HEK293T (cell line): ENCODE measurements around the gene PLSCR3.

Experiments used
- CTCF ChIA-PET: fragments of 350-600 bp; formaldehyde crosslinking; extraction: SDS; loops from one replicate; lab custom pipeline; 2021; ENCODE audit warnings: antibody characterized with exemption, inconsistent platforms; lab: Yijun Ruan, JAX
- POLR2A ChIA-PET: fragments of 350-600 bp; formaldehyde crosslinking; extraction: SDS; loops from one replicate; lab custom pipeline; 2020; ENCODE audit warnings: antibody characterized with exemption, inconsistent platforms; lab: Yijun Ruan, JAX
- DNase-seq: peaks from one replicate; pipeline ENCODE4 v3.0.0; 2012; ENCODE audit warnings: mixed read lengths; ENCODE audit errors: extremely low spot score
- ARNT ChIP-seq: fragments of 450-650 bp; IDR thresholded peaks from 2 replicates; pipeline ENCODE4 v1.6.1; 2017; ENCODE audit warnings: mild to moderate bottlenecking
- BHLHE40 ChIP-seq: fragments of 450-650 bp; IDR thresholded peaks from 2 replicates; pipeline ENCODE4 v1.6.1; 2016; ENCODE audit warnings: mild to moderate bottlenecking, moderate library complexity, borderline replicate concordance
- CTBP1 ChIP-seq: fragments of 450-650 bp; IDR thresholded peaks from 2 replicates; pipeline ENCODE4 v1.6.1; 2016; ENCODE audit warnings: borderline replicate concordance
- ELF4 ChIP-seq: fragments of 450-650 bp; IDR thresholded peaks from 2 replicates; pipeline ENCODE4 v1.6.1; 2017; ENCODE audit warnings: antibody characterized with exemption
- FOXA1 ChIP-seq: fragments of 450-650 bp; IDR thresholded peaks from 2 replicates; pipeline ENCODE4 v1.6.1; 2016; ENCODE audit warnings: mild to moderate bottlenecking
- FOXK2 ChIP-seq: fragments of 450-650 bp; IDR thresholded peaks from 2 replicates; pipeline ENCODE4 v1.6.1; 2016; ENCODE audit warnings: mild to moderate bottlenecking
- FOXM1 ChIP-seq: fragments of 450-650 bp; IDR thresholded peaks from 2 replicates; pipeline ENCODE4 v1.6.1; 2017; ENCODE audit warnings: mild to moderate bottlenecking, borderline replicate concordance
- HDGF ChIP-seq: fragments of 450-650 bp; IDR thresholded peaks from 2 replicates; pipeline ENCODE4 v1.6.1; 2017; ENCODE audit warnings: antibody characterized with exemption, borderline replicate concordance
- L3MBTL2 ChIP-seq: fragments of 450-650 bp; conservative IDR thresholded peaks from 2 replicates; pipeline ENCODE4 v1.6.1; 2016; ENCODE audit warnings: mild to moderate bottlenecking
- LEF1 ChIP-seq: fragments of 450-650 bp; IDR thresholded peaks from 2 replicates; pipeline ENCODE4 v1.6.1; 2017; ENCODE audit warnings: mild to moderate bottlenecking, borderline replicate concordance
- NFRKB ChIP-seq: fragments of 450-650 bp; IDR thresholded peaks from 2 replicates; pipeline ENCODE4 v1.6.1; 2016; ENCODE audit warnings: mild to moderate bottlenecking, moderate library complexity
- SP1 ChIP-seq: fragments of 450-650 bp; IDR thresholded peaks from 2 replicates; pipeline ENCODE4 v1.6.1; 2017
- SUZ12 ChIP-seq: fragments of 450-650 bp; IDR thresholded peaks from 2 replicates; pipeline ENCODE4 v1.6.1; 2016; ENCODE audit warnings: mild to moderate bottlenecking
- TARDBP ChIP-seq: fragments of 450-650 bp; IDR thresholded peaks from 2 replicates; pipeline ENCODE4 v1.6.1; 2016
- ZNF384 ChIP-seq: fragments of 450-650 bp; IDR thresholded peaks from 2 replicates; pipeline ENCODE4 v1.6.1; 2016
- TF ChIP-seq, protein P1 (sequence below): fragments of 450-650 bp; IDR thresholded peaks from 2 replicates; pipeline ENCODE4 v1.6.1; 2016

Gene PLSCR3

GRCh38 chr17:7393613-7394451 is 493 bp downstream of the PLSCR3 start:
- ChIA-PET CTCF (no interaction called here), POLR2A (interaction anchor here (0.6 to 1.0 kb wide), 3 partner anchors 10 to 19 kb away, joined by 3 to 4 read pairs (median 3); partner anchors contain the start of gene TMEM256)
- DNase-seq, result no peak
- TF ChIP-seq BHLHE40, result no peak
- TF ChIP-seq TARDBP, result no peak
- TF ChIP-seq ELF4, result no peak
- no peak for TF ChIP-seq HDGF
- no peak for TF ChIP-seq FOXA1
- TF ChIP-seq FOXM1, result no peak
- TF ChIP-seq SUZ12, result no peak
- no peak for TF ChIP-seq NFRKB
- TF ChIP-seq CTBP1, result no peak
- no peak for TF ChIP-seq FOXK2
- TF ChIP-seq ZNF384, result no peak
- TF ChIP-seq SP1, result no peak
- no peak for TF ChIP-seq LEF1
- TF ChIP-seq L3MBTL2, result no peak
- TF ChIP-seq, protein P1, sequence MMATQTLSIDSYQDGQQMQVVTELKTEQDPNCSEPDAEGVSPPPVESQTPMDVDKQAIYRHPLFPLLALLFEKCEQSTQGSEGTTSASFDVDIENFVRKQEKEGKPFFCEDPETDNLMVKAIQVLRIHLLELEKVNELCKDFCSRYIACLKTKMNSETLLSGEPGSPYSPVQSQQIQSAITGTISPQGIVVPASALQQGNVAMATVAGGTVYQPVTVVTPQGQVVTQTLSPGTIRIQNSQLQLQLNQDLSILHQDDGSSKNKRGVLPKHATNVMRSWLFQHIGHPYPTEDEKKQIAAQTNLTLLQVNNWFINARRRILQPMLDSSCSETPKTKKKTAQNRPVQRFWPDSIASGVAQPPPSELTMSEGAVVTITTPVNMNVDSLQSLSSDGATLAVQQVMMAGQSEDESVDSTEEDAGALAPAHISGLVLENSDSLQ, result no peak
- TF ChIP-seq ARNT, result no peak

- TF ChIP-seq FOXM1, result no peak
- no peak for TF ChIP-seq CTBP1
- ChIA-PET CTCF (no interaction called here), POLR2A (no interaction called here)
- no peak for DNase-seq
Observed at GRCh38 chr17:7392696-7393612, 1.4 kb downstream of the PLSCR3 start.

DNA sequence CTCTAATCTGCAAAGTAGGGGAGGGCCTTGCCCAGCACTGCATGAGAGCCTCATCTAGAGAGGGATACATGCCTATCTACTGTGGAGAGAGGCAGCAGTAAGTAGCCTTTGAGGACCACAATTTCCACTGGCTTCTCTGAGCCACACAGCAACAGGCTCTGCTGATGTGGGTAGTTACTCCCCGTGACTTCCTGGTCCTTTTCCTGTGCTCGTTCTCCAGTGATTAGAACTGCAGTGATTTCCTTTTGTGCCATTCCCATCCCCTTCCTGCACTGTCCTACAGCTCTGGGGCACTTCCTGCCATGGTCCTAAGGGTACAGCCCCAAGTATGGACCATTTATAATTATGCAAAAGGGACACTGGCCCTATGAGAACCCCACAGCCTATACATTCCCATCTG is 3.0 kb downstream of the PLSCR3 start:
- no peak for DNase-seq
- CTCF ChIA-PET, result no interaction called here
- no peak for TF ChIP-seq ARNT
- TF ChIP-seq ZNF384, result no peak
- no peak for TF ChIP-seq CTBP1
- TF ChIP-seq ELF4, result no peak
- no peak for TF ChIP-seq SUZ12
- TF ChIP-seq NFRKB, result no peak
- TF ChIP-seq SP1, result no peak
- TF ChIP-seq LEF1, result no peak
- TF ChIP-seq BHLHE40, result no peak
- no peak for TF ChIP-seq HDGF
- TF ChIP-seq FOXK2, result no peak
- TF ChIP-seq L3MBTL2, result no peak
- TF ChIP-seq, protein P1, result no peak
- TF ChIP-seq FOXA1, result no peak
- POLR2A ChIA-PET, result no interaction called here

- ChIA-PET POLR2A (no interaction called here), CTCF (no interaction called here)
- TF ChIP-seq ARNT (no peak), NFRKB (no peak), L3MBTL2 (no peak), SUZ12 (no peak), TARDBP (no peak)
- TF ChIP-seq, protein P1, result no peak
- DNase-seq, result no peak
Observed at GRCh38 chr17:7389924-7390910, 4.1 kb downstream of the PLSCR3 start.

DNA sequence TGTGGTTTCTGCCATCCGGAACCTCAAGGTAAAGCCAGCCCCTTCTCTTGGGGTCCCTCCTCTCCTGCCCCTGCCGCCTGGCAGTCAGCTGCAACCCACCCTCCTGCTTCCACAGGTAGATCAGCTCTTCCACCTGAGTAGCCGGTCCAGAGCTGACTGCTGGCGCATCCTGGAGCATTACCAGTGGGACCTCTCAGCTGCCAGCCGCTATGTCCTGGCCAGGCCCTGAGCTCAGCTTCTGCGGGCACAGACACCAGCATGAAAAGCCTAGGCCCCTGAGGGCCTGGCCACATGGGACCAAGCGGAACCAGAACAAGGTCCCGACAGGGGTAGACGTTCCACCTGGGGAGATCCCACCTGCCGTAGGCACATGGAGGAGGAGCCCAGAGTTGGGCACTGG is 5.5 kb downstream of the PLSCR3 start:
- ChIA-PET CTCF (no interaction called here), POLR2A (interaction anchor here (1.5 to 1.6 kb wide), 2 partner anchors 9 to 15 kb away, joined by 4 to 6 read pairs; partner anchors contain the start of gene TMEM256)
- TF ChIP-seq CTBP1 (no peak), NFRKB (no peak), ELF4 (no peak), ZNF384 (no peak), FOXM1 (no peak), HDGF (no peak), BHLHE40 (no peak), LEF1 (no peak), SUZ12 (no peak), ARNT (no peak), L3MBTL2 (no peak), SP1 (no peak), FOXA1 (no peak), FOXK2 (no peak)
- TF ChIP-seq, protein P1, result no peak
- DNase-seq, result no peak
